Breast epithelium (tissue), 4 donors: ENCODE data around the gene NPEPPS. TPM values are rescaled to one million over a fixed set of nuclear protein-coding genes. Genes with fewer than 3 reads are reported as not detected.

Source experiments
- DNase-seq, 2 donors: peaks; one replicate each; pipeline ENCODE4 v3.0.0-alpha.2; 2019; ENCODE audit warnings: low spot score in 2 of 2
- H3K27ac ChIP-seq, 2 donors: fragments of 200-600 bp; sonication (generic) in 1 of 2; one replicate each; pipeline ENCODE4 v1.5.1; 2016 to 2019; ENCODE audit warnings: mild to moderate bottlenecking in 1 of 2
- H3K27me3 ChIP-seq, 2 donors: fragments of 200-600 bp; sonication (generic) in 1 of 2; one replicate each; pipeline versions ENCODE4 v1.5.1 to v1.6.0; 2017 to 2019; ENCODE audit warnings: control low read depth in 1 of 2, mild to moderate bottlenecking in 1 of 2
- H3K36me3 ChIP-seq: fragments of 200-600 bp; one replicate; pipeline ENCODE4 v1.5.1; 2019
- H3K4me1 ChIP-seq, 2 donors: fragments of 200-600 bp; sonication (generic); one replicate each; pipeline ENCODE4 v1.5.1; 2016 to 2019; ENCODE audit warnings: control low read depth in 1 of 2
- H3K4me3 ChIP-seq, 3 donors: fragments of 200-600 bp; sonication (generic); 1 replicate in 2 of 3; 2 replicates in 1 of 3; pipeline ENCODE4 v1.5.1; 2016 to 2019; ENCODE audit warnings: mild to moderate bottlenecking in 3 of 3, moderate library complexity in 2 of 3
- H3K9me3 ChIP-seq, 2 donors: fragments of 200-600 bp; sonication (generic) in 1 of 2; one replicate each; pipeline ENCODE4 v1.5.1; 2016 to 2019; ENCODE audit warnings: control low read depth in 1 of 2
- POLR2A ChIP-seq: fragments of 450-650 bp; IDR thresholded peaks from one replicate; pipeline ENCODE4 v1.6.1; 2016; ENCODE audit warnings: antibody characterized with exemption, mild to moderate bottlenecking, moderate library complexity
- POLR2AphosphoS5 ChIP-seq, 3 donors: sonication (generic); formaldehyde crosslinking; IDR thresholded peaks; one replicate each; pipeline ENCODE4 v1.6.1; 2017; ENCODE audit warnings: antibody characterized with exemption in 3 of 3
- intact Hi-C: fragments of 100-400 bp; cut with DNase I; formaldehyde crosslinking; loops from one replicate; pipeline ENCODE4 v1.15.1; 2023; ENCODE audit warnings: low total_unique reads
- total RNA-seq, 3 donors: library from RNA; depleted of rRNA; stranded (reverse); fragments of >200 nt; gene quantifications; one replicate each; pipeline ENCODE4 v1.1.0, GENCODE V29; 2016
- TF ChIP-seq, protein P1 (sequence below), 3 donors: fragments of 450-650 bp; IDR thresholded peaks; one replicate each; pipeline ENCODE4 v1.5.1; 2016 to 2017; ENCODE audit warnings: antibody characterized with exemption in 3 of 3, mild to moderate bottlenecking in 3 of 3, moderate library complexity in 3 of 3

Gene NPEPPS
- total RNA-seq, 3 donors from 2014 or later, result 106 to 130 (median 117) TPM

DNA sequence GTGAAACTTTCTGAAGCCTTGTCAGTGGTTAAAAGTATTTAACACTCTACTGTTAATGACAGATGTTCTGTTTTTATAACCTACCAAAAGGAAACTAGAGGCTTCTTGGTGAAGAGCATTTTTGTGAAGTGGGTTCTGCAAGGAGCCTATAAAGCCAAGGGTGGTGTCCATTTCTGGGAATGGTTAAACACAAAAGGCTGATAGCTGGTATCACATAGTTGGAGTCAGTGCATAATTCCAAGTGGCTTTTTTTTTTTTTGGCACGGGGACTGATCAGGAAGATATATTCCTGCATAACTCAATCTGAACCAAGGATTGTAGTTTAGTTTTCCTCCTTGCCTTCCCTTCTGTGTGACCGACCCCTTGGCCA is 91.3 kb downstream of the NPEPPS start:
- H3K4me1 ChIP-seq, result no peaks in the 10 kb centered on the region

DNA sequence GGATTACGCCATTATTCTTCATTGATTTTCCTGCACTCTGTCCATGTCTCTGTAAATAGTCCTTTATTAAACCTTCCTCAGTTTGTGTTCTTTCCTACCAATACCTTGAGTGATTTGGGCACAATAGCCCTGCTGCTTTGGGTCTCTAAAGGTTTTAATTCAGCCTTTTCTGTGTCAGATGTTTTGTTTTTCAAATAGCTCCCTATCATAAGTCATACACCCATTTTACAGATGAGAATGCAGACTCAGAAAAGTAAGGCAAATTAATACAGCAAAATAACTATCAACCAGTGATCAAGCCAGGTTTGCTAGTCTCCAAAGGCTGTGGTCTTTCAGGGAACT is 93.8 kb downstream of the NPEPPS start:
- no peak overlapping the region for H3K4me3 ChIP-seq
- H3K9me3 ChIP-seq, result no peaks in the 10 kb centered on the region
- no peak for DNase-seq
- H3K4me1 ChIP-seq, result no peaks in the 10 kb centered on the region
- H3K27ac ChIP-seq, result no peak overlapping the region
- intact Hi-C loops, result no loop called here
- no peaks in the 10 kb centered on the region for H3K27me3 ChIP-seq
- no peaks in the 10 kb centered on the region for H3K36me3 ChIP-seq
- TF ChIP-seq POLR2A (no peak), POLR2AphosphoS5 (IDR thresholded peaks at IDR 0.05) (no peak)
- TF ChIP-seq, protein P1, sequence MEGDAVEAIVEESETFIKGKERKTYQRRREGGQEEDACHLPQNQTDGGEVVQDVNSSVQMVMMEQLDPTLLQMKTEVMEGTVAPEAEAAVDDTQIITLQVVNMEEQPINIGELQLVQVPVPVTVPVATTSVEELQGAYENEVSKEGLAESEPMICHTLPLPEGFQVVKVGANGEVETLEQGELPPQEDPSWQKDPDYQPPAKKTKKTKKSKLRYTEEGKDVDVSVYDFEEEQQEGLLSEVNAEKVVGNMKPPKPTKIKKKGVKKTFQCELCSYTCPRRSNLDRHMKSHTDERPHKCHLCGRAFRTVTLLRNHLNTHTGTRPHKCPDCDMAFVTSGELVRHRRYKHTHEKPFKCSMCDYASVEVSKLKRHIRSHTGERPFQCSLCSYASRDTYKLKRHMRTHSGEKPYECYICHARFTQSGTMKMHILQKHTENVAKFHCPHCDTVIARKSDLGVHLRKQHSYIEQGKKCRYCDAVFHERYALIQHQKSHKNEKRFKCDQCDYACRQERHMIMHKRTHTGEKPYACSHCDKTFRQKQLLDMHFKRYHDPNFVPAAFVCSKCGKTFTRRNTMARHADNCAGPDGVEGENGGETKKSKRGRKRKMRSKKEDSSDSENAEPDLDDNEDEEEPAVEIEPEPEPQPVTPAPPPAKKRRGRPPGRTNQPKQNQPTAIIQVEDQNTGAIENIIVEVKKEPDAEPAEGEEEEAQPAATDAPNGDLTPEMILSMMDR (IDR thresholded peaks at IDR 0.05), result no peak

More for the DNA sequence above, 91.3 kb downstream of the NPEPPS start:
- intact Hi-C loops, result no loop called here
- DNase-seq, result no peak
- Histone ChIP-seq H3K27ac (peak overlapping the region in 1 of 2 donors; percentile 14), H3K4me3 (no peak overlapping the region), H3K27me3 (no peaks in the 10 kb centered on the region), H3K36me3 (no peaks in the 10 kb centered on the region), H3K9me3 (no peaks in the 10 kb centered on the region)
- TF ChIP-seq, protein P1 (IDR thresholded peaks at IDR 0.05), result no peak
- TF ChIP-seq POLR2A (no peak), POLR2AphosphoS5 (IDR thresholded peaks at IDR 0.05) (no peak)

DNA sequence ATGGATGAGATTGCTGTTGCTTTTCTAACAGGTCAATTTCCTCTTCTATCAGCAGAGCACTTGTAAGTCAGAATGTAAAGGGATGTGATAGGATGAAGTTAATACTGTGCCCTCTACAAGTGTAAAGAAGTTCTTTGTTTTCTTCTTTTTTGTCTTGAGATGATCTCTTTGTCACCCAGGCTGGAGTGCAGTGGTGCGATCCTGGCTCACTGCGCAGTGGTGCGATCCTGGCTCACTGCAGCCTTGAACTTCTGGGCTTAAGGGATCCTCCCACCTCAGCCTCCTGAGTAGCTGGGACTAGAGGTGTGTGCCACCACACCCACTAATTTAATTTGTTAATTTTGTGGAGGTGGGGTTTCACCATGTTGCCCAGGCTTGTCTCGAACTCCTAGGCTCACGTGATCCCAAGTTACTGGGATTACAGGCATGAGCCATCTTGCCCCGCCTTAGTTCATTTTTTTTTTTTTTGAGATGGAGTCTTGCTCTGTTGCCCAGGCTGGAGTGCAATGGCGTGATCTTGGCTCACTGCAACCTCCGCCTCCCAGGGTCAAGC is 97.2 kb downstream of the NPEPPS start:
- Histone ChIP-seq H3K27ac (no peak overlapping the region), H3K4me1 (no peaks in the 10 kb centered on the region), H3K27me3 (no peaks in the 10 kb centered on the region), H3K36me3 (no peaks in the 10 kb centered on the region), H3K9me3 (no peaks in the 10 kb centered on the region), H3K4me3 (no peak overlapping the region)
- no peak for DNase-seq
- intact Hi-C loops, result no loop called here
- TF ChIP-seq, protein P1 (IDR thresholded peaks at IDR 0.05), result no peak
- TF ChIP-seq POLR2AphosphoS5 (IDR thresholded peaks at IDR 0.05) (no peak), POLR2A (no peak)

DNA sequence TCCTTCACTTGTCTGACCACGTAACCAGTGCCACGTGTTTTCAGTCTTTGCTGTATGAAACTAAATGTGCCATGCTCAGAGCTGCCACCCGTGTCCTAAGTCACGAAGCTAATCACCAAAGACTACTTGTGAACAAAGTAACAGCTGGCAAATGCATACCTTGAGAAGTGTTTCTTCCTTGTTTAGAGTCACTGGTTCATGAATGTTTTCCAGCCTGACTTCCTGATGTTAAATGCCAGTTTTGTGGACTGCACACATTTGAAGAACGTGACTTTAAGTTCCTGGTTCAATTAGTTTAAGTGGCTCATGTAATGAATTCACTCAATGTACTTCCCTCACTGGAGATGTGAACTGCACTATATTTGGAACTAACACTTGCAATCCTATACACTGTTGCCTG is 98.9 kb downstream of the NPEPPS start:
- H3K4me3 ChIP-seq, result no peak overlapping the region
- DNase-seq, result no peak
- no peak overlapping the region for H3K27ac ChIP-seq
- no peaks in the 10 kb centered on the region for H3K36me3 ChIP-seq
- intact Hi-C loops, result no loop called here
- TF ChIP-seq, protein P1 (IDR thresholded peaks at IDR 0.05), result no peak
- no peak for TF ChIP-seq POLR2AphosphoS5 (IDR thresholded peaks at IDR 0.05)
- TF ChIP-seq POLR2A, result no peak
- H3K9me3 ChIP-seq, result no peaks in the 10 kb centered on the region
- no peaks in the 10 kb centered on the region for H3K27me3 ChIP-seq
- H3K4me1 ChIP-seq, result no peaks in the 10 kb centered on the region

DNA sequence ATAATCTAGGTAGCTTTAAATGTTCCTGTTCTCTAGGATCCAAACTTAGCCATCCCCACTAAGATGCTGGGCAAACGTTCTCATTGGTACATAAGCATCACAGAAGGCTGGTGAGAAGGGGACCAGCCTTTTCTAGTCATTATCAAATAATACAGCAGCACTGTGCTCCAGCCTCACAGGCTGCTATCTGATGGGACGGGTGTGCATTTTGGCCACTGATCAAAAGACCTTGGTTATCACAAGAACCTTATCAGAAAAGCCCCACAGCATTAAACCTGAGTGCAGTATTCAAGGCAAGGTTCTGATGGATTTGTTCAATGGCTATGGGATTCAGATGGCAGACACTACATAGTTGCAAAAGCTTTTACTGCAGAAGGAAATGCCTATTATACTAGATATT is 99.7 kb downstream of the NPEPPS start:
- Histone ChIP-seq H3K4me1 (no peaks in the 10 kb centered on the region), H3K36me3 (no peaks in the 10 kb centered on the region), H3K27ac (no peak overlapping the region), H3K9me3 (no peaks in the 10 kb centered on the region), H3K4me3 (no peak overlapping the region), H3K27me3 (no peaks in the 10 kb centered on the region)
- intact Hi-C loops, result no loop called here
- TF ChIP-seq POLR2A (no peak), POLR2AphosphoS5 (IDR thresholded peaks at IDR 0.05) (no peak)
- TF ChIP-seq, protein P1 (IDR thresholded peaks at IDR 0.05), result no peak
- DNase-seq, result no peak
